Stimulated activated CD8-positive, alpha-beta memory T cell treated with anti-CD3 and anti-CD28 coated beads, Interleukin-12 subunit alpha, Interleukin-12 subunit beta, amount 100 ng/mL, for 24 hours (primary cell): ENCODE data around the gene CIBAR2.
"Not testable (repeated sequence)": the region's sequence is repeated elsewhere in the genome, so short reads cannot be mapped to it uniquely, and the experiment has no call there.

Source experiments
- DNase-seq: peaks from one replicate; pipeline ENCODE4 v3.0.0-alpha.2; 2020; ENCODE audit errors: extremely low read depth

Gene CIBAR2

GRCh38 chr16:85062845-85063244 lies 49.4 kb downstream of the CIBAR2 start:
- DNase-seq: no peak

DNA sequence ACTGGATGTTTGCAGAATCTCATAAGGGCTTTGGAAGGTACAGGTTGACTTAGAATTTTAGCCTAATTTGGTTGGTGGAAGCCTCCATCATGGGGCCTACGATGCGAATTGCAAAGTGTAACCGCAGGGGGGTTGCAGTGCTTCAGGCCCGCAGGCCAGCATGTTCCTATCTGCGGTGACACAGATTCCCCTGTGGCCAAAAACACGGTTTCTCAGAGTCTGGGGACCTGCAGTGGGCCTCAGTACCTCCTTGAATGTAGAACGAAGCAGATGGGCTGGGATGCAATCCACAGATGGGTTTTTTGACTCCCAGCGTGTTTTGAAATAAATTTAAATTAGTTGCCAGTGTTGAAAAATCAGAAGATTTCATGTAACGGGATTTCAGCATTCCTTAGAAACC lies 49.9 kb downstream of the CIBAR2 start:
- no peak for DNase-seq

GRCh38 chr16:85061566-85061965 lies 50.7 kb downstream of the CIBAR2 start:
- DNase-seq: no peak

DNA sequence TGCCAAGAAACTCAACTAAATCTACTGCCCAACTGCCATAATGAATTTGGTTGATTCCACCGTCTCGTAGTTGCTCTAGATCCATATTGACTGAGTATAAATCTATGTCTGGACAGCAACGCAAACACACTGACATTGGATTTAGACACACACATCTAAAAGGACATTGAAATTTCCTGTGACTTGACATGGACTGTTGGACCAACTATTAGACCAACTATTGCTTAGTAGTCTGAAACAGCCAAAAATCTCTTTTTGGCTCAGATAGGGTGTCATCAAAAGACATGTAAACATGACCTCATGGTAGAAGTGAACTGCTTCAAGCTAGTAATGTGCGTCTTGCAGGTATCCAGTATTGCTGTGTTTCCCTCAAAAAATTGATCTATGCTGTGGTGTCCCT lies 53.4 kb downstream of the CIBAR2 start:
- no peak for DNase-seq

GRCh38 chr16:85057948-85058347 lies 54.3 kb downstream of the CIBAR2 start:
- no peak for DNase-seq

DNA sequence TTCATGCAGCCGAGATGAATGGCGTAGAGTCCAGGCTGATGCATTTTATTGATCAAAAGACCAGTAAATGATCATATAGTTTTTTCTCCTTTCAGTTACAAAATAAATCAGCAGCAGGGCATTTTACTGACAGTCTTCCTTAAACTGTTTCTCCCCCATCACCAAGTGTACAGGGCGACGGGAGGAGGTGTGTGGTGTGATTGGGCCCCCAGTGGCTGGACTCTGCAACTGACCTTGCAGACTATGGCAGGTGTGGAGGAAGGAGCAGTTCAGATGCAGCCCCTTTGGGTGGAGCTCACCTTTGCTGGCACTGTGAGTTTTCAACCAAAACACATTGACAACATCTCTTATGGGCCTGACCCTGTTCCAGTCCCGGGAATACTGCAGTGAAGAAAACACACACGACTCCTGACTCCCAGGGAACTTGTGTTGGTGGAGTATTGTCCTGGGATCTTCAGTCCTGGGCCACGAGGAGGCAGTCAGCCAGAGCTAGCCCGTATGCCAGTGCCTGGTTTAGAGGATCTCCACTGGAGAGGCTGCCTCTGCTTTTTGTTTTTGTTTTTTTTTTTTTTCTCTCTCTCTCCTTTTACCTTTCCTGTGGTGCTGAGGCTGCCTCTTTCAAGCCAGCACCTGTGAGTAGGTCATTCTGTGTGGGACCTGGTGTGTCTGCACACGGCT lies 54.9 kb downstream of the CIBAR2 start:
- DNase-seq: no peak

- no peak for DNase-seq
Observed at GRCh38 chr16:85056211-85056748, 56.0 kb downstream of the CIBAR2 start.

GRCh38 chr16:85055493-85056210 lies 56.6 kb downstream of the CIBAR2 start:
- peak; percentile 36 for DNase-seq

DNA sequence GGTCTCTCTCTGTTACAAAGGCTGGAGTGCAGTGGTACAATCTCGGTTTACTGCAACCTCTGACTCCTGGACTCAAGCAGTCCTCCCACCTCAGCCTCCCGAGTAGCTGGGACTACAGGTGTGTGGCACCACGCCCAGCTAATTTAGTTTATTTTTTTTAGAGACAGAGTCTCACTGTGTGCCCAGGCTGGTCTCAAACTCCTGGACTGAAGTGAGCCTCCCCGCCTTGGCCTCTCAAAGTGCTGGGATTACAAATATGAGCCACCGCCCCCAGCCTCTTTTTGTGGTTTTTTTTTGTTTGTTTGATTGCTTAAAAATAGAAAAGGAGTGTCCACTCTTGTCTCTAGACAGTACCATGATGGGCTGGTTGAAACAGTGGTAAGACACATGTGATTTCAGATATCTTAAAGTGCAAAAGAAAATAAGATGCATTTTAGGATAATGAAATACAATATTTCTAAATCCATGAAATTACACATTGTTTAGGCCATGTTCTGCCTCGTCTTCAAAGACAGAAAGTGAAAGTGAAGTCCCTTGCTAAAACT lies 57.3 kb downstream of the CIBAR2 start:
- DNase-seq: no peak

- not testable (repeated sequence) for DNase-seq
Observed at GRCh38 chr16:85054321-85054720, 58.0 kb downstream of the CIBAR2 start.

GRCh38 chr16:85052536-85052935 lies 59.7 kb downstream of the CIBAR2 start:
- no peak for DNase-seq

- DNase-seq: no peak
Observed at GRCh38 chr16:85051683-85052082, 60.6 kb downstream of the CIBAR2 start.

GRCh38 chr16:85051067-85051581 lies 61.1 kb downstream of the CIBAR2 start:
- DNase-seq: no peak

- DNase-seq: no peak
Observed at GRCh38 chr16:85049706-85050305, 62.5 kb downstream of the CIBAR2 start.

- DNase-seq: no peak
Observed at GRCh38 chr16:85048921-85049562, 63.2 kb downstream of the CIBAR2 start.
